Jurkat, Clone E6-1 (cell line): Measurements from ENCODE around the gene STK11IP.
A peak's percentile ranks its signal among the peaks of the same experiment; 100 is the strongest.

Source experiments
- DNase-seq: peaks from one replicate; pipeline ENCODE4 v3.0.0-alpha.2; 2011; ENCODE audit warnings: low read depth, low spot score
- H3K4me3 ChIP-seq: 2 replicates; pipeline ENCODE4 v1.5.1; 2011; ENCODE audit warnings: mild to moderate bottlenecking, low read length, control low read depth, moderate library complexity

Gene STK11IP

GRCh38 chr2:219575566-219576504 lies 21.8 kb upstream of the STK11IP start:
- no peak overlapping the region for H3K4me3 ChIP-seq
- no peak for DNase-seq

- DNase-seq = no peak
- no peak overlapping the region for H3K4me3 ChIP-seq
Observed at GRCh38 chr2:219576505-219577388, 20.9 kb upstream of the STK11IP start.

- H3K4me3 ChIP-seq = no peak overlapping the region
- DNase-seq = no peak
Observed at GRCh38 chr2:219578811-219579613, 18.6 kb upstream of the STK11IP start.

DNA sequence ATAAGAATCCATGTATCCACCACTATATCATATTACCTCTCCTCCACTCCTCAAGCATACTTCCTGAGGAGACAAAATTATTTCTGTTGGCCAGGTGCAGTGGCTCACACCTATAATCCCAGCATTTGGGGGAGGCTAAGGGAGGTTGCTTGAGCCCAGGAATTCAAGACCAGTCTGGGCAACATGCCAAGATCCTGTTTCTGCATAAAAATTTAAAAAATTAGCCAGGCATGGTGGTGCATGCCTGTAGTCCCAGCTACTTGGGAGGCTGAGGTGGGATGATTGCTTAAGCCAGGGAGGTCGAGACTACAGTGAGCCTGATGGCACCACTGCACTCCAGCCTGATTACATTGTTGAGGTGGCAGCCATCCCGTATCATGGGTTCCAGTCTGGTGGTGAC lies 16.3 kb upstream of the STK11IP start:
- H3K4me3 ChIP-seq = no peak overlapping the region

DNA sequence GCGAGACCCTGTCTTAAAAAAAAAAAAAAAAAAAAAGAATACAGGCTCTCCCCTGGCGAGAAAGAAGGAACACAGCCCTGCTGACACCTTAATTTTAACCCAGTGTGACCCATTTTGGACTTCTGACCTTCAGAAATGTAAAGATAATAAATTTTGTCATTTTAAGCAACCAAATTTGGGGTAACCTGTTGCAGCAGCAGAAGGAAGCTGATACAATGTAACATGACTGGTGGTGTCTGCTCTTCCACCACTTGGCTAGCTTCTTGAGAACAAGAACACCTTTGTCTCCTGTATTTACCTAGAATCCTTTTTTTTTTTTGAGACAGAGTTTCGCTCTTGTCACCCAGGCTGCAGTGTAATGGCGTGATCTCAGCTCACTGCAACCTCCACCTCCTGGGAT lies 6.6 kb upstream of the STK11IP start:
- no peak for DNase-seq
- no peak overlapping the region for H3K4me3 ChIP-seq

More for the DNA sequence above, 16.3 kb upstream of the STK11IP start:
- DNase-seq = no peak

GRCh38 chr2:219592736-219593135 lies 4.9 kb upstream of the STK11IP start:
- no peak overlapping the region for H3K4me3 ChIP-seq
- no peak for DNase-seq

DNA sequence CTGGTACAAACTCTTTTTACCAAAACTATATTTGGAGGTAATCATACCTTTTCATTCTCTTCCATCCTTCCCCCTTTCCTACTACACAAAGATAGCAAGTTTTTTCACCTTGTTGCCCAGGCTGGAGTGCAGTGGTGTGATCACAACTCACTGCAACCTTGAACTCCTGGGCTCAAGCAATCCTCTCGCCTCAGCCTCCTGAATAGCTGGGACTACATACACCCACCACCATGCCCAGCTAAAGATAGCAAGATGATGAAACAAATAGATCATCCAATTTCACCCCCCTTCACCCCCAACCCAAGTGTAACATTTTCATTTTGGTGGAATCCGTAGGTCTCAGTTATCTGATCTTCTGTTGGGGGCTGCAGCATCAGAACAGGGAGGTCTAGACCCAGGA lies 4.5 kb upstream of the STK11IP start:
- no peak for DNase-seq
- no peak overlapping the region for H3K4me3 ChIP-seq

- H3K4me3 ChIP-seq = no peak overlapping the region
- DNase-seq = no peak
Observed at GRCh38 chr2:219595256-219595655, 2.4 kb upstream of the STK11IP start.

- peak overlapping the region; percentile 87 for H3K4me3 ChIP-seq
- DNase-seq = no peak
Observed at GRCh38 chr2:219596954-219597551, 604 bp upstream of the STK11IP start.

GRCh38 chr2:219598308-219599078 lies 836 bp downstream of the STK11IP start:
- H3K4me3 ChIP-seq = peak overlapping the region; percentile 87
- no peak for DNase-seq

DNA sequence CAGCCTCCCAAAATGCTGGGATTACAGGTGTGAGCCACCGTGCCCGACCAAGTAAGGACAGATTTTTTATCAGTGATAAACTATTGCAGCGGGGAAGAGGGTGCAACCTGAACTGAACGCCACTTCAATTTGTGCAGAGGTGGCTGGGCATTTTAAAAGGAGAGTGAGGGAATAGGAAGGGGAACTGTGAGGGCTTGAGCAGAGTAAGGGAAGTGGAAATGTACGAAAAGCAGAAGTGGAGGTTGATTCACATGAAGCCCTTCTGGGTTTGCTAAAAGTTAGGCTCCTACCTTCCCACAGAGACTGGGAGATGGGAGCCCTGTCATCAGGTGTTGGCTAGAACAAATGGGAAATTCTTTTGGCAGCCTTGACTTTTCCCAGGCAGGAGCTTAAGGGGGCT lies 6.1 kb downstream of the STK11IP start:
- no peak for DNase-seq
- H3K4me3 ChIP-seq = no peak overlapping the region

GRCh38 chr2:219605607-219605954 lies 7.9 kb downstream of the STK11IP start:
- DNase-seq = no peak
- no peak overlapping the region for H3K4me3 ChIP-seq

DNA sequence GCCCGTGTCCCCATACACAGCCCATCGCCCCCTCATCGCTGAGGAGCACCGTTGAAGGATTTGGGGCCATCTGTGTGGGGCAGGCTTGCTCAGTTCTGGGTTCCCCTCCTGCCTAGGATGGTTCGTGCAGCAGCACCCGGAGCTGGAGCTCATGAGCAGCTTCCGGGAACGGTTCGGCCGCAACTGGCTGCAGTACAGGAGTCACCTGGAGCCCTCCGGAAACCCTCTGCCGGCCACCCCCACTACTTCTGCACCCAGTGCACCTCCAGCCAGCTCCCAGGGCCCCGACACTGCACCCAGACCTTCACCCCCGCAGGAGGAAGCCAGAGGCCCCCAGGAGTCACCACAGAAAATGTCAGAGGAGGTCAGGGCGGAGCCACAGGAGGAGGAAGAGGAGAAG lies 10.3 kb downstream of the STK11IP start:
- no peak for DNase-seq
- H3K4me3 ChIP-seq = no peak overlapping the region

DNA sequence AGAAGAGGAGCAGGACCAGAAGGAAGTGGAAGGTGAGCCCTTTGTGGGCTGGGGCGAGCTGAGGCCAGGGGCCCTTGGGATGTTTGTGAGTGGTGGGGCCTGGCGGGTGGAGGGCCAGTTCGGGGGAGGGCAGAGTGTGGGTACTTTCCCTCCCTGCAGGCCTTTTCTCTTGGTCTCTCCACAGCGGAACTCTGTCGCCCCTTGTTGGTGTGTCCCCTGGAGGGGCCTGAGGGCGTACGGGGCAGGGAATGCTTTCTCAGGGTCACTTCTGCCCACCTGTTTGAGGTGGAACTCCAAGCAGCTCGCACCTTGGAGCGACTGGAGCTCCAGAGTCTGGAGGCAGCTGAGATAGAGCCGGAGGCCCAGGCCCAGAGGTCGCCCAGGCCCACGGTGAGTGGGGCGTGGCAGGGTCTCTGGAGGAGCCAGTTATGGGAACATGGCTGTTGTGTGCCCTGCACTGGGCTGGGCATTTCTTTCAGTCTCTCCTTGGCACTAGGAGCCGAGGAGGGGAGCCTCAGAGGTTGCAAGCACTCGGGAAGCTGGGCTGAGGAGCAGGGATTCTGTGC lies 10.8 kb downstream of the STK11IP start:
- DNase-seq = no peak
- no peak overlapping the region for H3K4me3 ChIP-seq

DNA sequence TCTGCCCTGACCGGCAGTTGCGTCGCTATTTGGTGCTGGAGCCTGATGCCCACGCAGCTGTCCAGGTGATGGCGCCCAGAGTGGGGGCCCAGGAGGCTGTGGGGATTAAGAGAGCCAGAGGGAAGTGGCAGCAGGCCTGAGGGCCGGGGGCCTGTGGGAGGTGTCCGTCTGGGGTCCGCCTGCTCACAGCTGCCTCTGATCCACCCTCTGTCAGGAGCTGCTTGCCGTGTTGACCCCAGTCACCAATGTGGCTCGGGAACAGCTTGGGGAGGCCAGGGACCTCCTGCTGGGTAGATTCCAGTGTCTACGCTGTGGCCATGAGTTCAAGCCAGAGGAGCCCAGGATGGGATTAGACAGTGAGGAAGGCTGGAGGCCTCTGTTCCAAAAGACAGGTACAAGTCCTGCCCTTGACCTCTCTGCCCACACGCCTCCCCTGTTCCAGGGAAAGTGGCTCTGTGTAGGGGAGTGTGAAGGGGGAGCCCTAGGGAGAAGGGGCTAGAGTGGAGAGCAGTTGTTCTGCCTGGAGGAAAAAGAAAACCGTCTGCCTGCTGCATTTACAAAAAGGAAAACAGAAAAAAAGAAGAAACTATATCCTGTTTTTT lies 11.6 kb downstream of the STK11IP start:
- no peak overlapping the region for H3K4me3 ChIP-seq

GRCh38 chr2:219611306-219611705 lies 13.6 kb downstream of the STK11IP start:
- no peak for DNase-seq

More for the DNA sequence above, 11.6 kb downstream of the STK11IP start:
- no peak for DNase-seq

GRCh38 chr2:219611866-219612576 lies 14.4 kb downstream of the STK11IP start:
- H3K4me3 ChIP-seq = no peak overlapping the region
- DNase-seq = peak; percentile 22

More at GRCh38 chr2:219611306-219611705, 13.6 kb downstream of the STK11IP start:
- no peak overlapping the region for H3K4me3 ChIP-seq
